Stimulated activated CD4-positive, alpha-beta T cell treated with anti-CD3 and anti-CD28 coated beads, TNF-alpha, amount 100 ng/mL, for 1 hour (primary cell): Measurements from ENCODE around the gene TSHZ2.

Experiments
- DNase-seq, 3 donors: peaks; one replicate each; pipeline ENCODE4 v3.0.0-alpha.2; 2020; ENCODE audit warnings: low read depth in 3 of 3, low spot score in 1 of 3

The TSHZ2 gene

GRCh38 chr20:53270792-53271375 is 298.7 kb downstream of the TSHZ2 start:
- no peak for DNase-seq

GRCh38 chr20:53274365-53274764 is 302.2 kb downstream of the TSHZ2 start:
- no peak for DNase-seq

GRCh38 chr20:53274807-53275206 is 302.6 kb downstream of the TSHZ2 start:
- no peak for DNase-seq

- DNase-seq: no peak
Measured at GRCh38 chr20:53276143-53276542, 304.0 kb downstream of the TSHZ2 start.

GRCh38 chr20:53278555-53278954 is 306.4 kb downstream of the TSHZ2 start:
- DNase-seq: no peak

GRCh38 chr20:53279735-53280134 is 307.6 kb downstream of the TSHZ2 start:
- DNase-seq: no peak

- no peak for DNase-seq
Measured at GRCh38 chr20:53281557-53282117, 309.5 kb downstream of the TSHZ2 start.

GRCh38 chr20:53282217-53282955 is 310.2 kb downstream of the TSHZ2 start:
- DNase-seq: no peak

GRCh38 chr20:53283011-53283410 is 310.9 kb downstream of the TSHZ2 start:
- DNase-seq: no peak

GRCh38 chr20:53283597-53283996 is 311.4 kb downstream of the TSHZ2 start:
- DNase-seq: no peak

- no peak for DNase-seq
Measured at GRCh38 chr20:53284256-53284655, 312.1 kb downstream of the TSHZ2 start.

- no peak for DNase-seq
Measured at GRCh38 chr20:53284696-53285095, 312.5 kb downstream of the TSHZ2 start.

GRCh38 chr20:53287357-53288042 is 315.3 kb downstream of the TSHZ2 start:
- DNase-seq: no peak

GRCh38 chr20:53291548-53291947 is 319.4 kb downstream of the TSHZ2 start:
- DNase-seq: no peak

GRCh38 chr20:53292347-53292746 is 320.2 kb downstream of the TSHZ2 start:
- no peak for DNase-seq

GRCh38 chr20:53294804-53295203 is 322.6 kb downstream of the TSHZ2 start:
- no peak for DNase-seq

- DNase-seq: no peak
Measured at GRCh38 chr20:53296025-53296424, 323.9 kb downstream of the TSHZ2 start.

- DNase-seq: no peak
Measured at GRCh38 chr20:53296451-53297153, 324.4 kb downstream of the TSHZ2 start.

GRCh38 chr20:53297154-53297529 is 325.0 kb downstream of the TSHZ2 start:
- no peak for DNase-seq

- DNase-seq: no peak
Measured at GRCh38 chr20:53298260-53298659, 326.1 kb downstream of the TSHZ2 start.

- no peak for DNase-seq
Measured at GRCh38 chr20:53298911-53299310, 326.8 kb downstream of the TSHZ2 start.
